ENCODE data around the gene MITD1. TPM values are rescaled to one million over a fixed set of nuclear protein-coding genes. Genes with fewer than 3 reads are reported as not detected.

Gene MITD1
- 29.7 and 39.1 TPM in 2 replicates for total RNA-seq

DNA sequence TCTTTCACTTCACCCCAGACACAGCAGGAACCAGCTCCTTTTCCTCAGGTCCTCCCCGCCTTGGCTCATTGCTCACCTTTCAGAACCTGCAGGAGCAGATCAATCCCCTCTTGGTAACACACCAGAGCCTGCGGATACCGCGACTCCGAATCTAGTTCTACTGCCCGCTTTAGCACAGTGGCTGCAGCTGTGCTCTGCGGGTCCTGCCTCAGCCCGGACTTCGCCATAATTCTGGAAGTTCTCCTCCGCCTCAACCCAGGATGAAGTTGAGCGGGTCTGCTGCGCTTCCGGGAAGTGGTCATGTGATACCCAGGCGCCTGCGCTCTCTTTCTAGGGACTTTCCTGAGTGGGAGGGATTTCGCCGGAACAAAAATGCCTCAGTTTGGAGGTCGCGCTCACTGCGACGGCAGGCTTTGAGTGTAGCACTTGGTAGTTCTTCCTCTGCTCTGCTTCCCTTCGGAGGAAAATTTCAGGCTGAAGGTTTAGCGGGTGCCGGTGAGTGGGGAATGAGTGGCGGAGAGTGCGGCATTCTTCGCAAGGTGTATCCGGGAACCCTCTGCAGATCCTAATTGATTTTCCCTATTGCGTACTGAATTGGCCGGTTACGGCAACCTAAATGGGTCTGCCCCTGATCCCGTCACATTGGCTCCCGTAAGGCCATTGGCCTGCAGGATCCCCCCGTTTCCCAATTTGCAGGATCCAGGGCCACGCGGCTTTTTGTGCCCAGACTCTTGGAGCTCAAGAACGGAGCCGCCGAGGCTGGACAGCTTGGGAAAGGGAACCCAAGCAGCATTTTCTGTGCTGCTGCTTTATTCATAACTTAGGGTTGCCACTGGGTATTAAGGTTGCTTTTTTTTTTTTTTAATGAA, at the start of gene MITD1, which contains the start of gene MRPL30:
Gene MITD1, minus strand, starts transcription at position 304 of the 869 bp plus-strand sequence. Its CDS starts 77 bp downstream, at position 227.
Gene MRPL30, plus strand, starts transcription at position 430 of the 869 bp plus-strand sequence. CDS start 5,020 bp downstream, outside the sequence.

DNA sequence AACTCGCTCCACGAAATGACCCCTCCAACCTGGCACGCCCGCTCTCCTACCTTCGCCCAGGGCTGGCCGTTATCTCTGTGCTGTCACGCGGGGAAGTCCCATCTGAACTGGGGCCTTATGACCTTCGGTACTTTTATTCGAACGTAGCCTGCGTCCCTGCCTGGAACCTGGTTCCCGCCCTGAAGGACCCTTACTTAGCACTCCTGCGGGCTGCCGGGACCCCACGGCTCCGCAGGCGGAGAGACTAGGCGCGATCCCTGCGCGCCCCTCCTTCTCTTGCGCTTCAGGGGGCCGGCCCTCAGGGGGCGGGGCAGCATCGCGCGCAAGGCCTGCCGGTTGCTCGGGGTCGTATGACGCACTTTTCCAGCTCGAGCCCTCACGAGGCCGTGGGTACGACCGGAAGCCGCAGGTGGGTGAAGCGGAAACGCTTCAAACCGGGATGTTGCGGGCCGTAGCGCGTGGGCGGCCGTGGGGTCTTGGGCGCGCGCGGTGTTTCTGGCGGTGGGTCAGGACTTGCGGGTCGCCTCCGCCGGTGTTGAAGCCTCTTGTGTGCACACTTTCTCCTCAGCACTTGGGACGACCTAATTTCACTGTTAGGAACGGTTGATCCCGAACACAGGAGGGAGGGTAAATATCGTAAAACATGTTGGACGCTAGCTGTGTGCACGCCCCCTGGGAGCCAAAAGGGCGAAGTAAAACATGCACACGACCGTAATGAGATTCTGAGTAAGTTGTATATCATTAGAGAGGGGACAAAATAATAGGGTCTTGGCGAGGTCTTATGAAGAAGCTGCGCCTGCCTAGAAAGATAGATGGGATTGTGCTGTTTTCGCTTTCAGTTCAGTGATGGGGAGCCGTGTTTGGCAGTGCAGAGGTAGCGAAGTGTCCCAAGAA, 26.0 kb downstream of the MITD1 start, which contains the start of the genes LIPT1 and TSGA10:
Gene LIPT1, plus strand, starts transcription at position 325 of the 894 bp plus-strand sequence. CDS start 6,991 bp downstream, outside the sequence.
Gene TSGA10, minus strand, starts transcription at position 300 of the 894 bp plus-strand sequence. CDS start 45,503 bp downstream, outside the sequence.

DNA sequence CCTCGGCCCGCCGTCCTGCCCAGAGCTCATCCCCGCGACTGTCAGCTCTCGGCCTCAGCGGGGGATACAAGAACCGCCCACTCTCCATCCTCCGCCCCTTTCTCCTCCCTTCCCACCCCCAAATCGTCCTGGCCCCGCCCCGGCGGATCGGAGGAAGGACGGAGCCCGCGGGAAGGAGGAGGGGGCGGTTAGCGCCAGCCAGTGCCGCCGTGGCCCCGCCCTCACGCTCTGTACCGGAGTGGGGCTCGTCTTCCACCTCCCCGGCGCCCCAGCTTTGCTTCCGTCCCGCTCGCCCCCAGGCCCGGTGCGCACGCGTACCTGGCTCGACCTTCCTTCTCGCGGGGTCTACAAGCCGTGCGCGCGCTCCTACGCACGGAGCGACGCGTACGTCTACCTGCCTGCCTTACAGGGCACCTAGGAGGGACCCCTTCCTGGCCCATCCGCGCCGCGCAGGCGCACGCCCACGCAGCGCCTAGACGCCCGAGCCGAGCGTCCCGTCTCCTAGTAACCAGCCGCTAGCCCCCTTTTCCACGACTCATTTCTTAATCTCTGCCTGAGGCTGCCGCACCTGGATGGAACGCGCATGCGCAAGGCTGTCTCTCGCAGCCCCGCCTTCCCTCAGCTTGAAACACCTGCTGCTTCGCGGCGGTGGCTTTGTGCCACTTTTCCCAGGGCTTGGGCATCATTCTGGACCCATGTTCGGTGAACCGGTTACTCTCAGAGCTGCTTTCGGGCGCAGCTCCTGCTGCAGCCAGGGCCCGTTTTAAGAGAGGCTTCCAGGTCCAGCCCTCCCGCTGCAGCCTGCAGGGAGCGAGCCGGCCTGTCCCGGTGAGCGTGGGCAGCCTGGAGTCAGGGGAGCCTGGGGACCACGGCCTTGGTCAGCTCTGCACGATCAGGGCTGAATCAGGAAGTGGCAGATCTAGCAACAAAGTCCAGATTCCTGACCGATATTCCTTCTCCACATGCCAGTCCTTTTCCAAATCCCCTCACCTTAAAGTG, 39.4 kb downstream of the MITD1 start, which contains the start of gene C2orf15:
Gene C2orf15, plus strand, starts transcription at position 598 of the 999 bp plus-strand sequence. CDS start 8,852 bp downstream, outside the sequence.

Small RNAs within 50 kb of the gene (small RNA-seq; reads per million reads assigned to genes)
- gene AC092587.1 = not detected

Other genes starting within 250 kb of the MITD1 start
- 4.1 and 12.2 TPM in 2 replicates for gene CRACDL, start 244.8 kb downstream of the MITD1 start, total RNA-seq
- gene C2orf15, start 39.4 kb downstream of the MITD1 start, total RNA-seq = 0.14 TPM in 1 of 2 replicates, not detected in the other
- gene TSGA10, start 26.1 kb downstream of the MITD1 start, total RNA-seq = 1.3 and 2.7 TPM in 2 replicates
- 4.7 and 7.8 TPM in 2 replicates for gene LIPT1, start 26.1 kb downstream of the MITD1 start, total RNA-seq
- gene MRPL30, start 126 bp upstream of the MITD1 start, total RNA-seq = 56.0 and 63.3 TPM in 2 replicates
- not detected in 2 replicates for gene LYG2, start 74.6 kb upstream of the MITD1 start, total RNA-seq
- gene LYG1, start 120.1 kb upstream of the MITD1 start, total RNA-seq = 0.27 and 0.57 TPM in 2 replicates
- gene TXNDC9, start 155.3 kb upstream of the MITD1 start, total RNA-seq = 133 and 148 TPM in 2 replicates
- gene EIF5B, start 156.3 kb upstream of the MITD1 start, total RNA-seq = 50.8 and 56.3 TPM in 2 replicates

Measured in thoracic aorta endothelial cell (primary cell).